Stimulated activated naive CD8-positive, alpha-beta T cell treated with anti-CD3 and anti-CD28 coated beads, Interleukin-15, amount 100 ng/mL, for 72 hours (primary cell): ENCODE measurements around the gene ZDHHC14.
A peak's percentile ranks its signal among the peaks of the same experiment; 100 is the strongest.

Experiments
- ATAC-seq: fragments of 150-1000 bp; cut with Tn5 transposase; 2 replicates; pipeline ENCODE4 v1.10.0; 2021; ENCODE audit warnings: mild to moderate bottlenecking, moderate library complexity
- DNase-seq, 2 donors: peaks; one replicate each; pipeline ENCODE4 v3.0.0; 2021 to 2022
- H3K27ac Mint-ChIP-seq, 2 donors: one replicate each; pipeline ENCODE4 v1.8.0; 2022; ENCODE audit warnings: mild to moderate bottlenecking in 2 of 2, mixed read lengths in 2 of 2, moderate library complexity in 2 of 2
- H3K27me3 Mint-ChIP-seq: one replicate; pipeline ENCODE4 v1.8.0; 2022; ENCODE audit warnings: mixed read lengths
- H3K4me1 Mint-ChIP-seq: one replicate; pipeline ENCODE4 v1.8.0; 2022; ENCODE audit warnings: mild to moderate bottlenecking, mixed read lengths
- H3K4me3 Mint-ChIP-seq, 2 donors: one replicate each; pipeline ENCODE4 v1.8.0; 2022; ENCODE audit warnings: mild to moderate bottlenecking in 2 of 2, mixed read lengths in 2 of 2, moderate library complexity in 1 of 2
- H3K9me3 Mint-ChIP-seq, 2 donors: one replicate each; pipeline ENCODE4 v1.8.0; 2022; ENCODE audit warnings: mixed read lengths in 2 of 2

ZDHHC14 gene

DNA sequence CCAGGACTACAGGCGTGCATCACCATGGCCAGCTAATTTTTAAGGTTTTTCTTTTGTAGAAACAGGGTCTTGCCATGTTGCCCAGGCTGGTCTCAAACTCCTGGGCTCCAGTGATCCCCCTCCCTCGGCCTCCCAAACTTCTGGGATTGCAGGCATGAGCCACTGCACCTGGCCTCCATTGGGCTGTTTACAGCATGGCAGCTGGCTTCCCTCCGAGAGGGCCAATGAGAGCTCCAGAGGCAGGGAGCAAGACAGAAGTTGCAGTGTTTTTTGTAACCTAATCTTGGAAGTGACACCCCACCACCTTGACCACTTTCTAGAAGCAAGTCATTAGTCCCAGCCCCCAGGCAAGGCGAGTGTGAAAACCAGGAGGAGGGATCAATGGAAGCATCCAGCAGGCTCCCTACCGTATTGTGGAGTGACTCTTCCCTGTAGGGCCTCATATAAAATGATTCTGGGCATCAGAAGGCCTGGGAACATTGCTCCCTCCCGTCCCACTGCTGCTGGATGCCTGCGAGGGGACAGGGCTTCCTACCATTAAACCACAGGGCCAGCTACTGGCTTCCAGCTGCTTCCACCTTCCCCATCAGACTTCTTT is 144.4 kb downstream of the ZDHHC14 start:
- Mint-ChIP-seq H3K27me3 (no peaks in the 10 kb centered on the region), H3K4me3 (no peak overlapping the region), H3K9me3 (peaks cover 0 to 7% of the 10 kb centered on the region in 2 donors), H3K27ac (no peak overlapping the region), H3K4me1 (peaks cover 34% of the 10 kb centered on the region)
- ATAC-seq (no peak), DNase-seq (no peak)

DNA sequence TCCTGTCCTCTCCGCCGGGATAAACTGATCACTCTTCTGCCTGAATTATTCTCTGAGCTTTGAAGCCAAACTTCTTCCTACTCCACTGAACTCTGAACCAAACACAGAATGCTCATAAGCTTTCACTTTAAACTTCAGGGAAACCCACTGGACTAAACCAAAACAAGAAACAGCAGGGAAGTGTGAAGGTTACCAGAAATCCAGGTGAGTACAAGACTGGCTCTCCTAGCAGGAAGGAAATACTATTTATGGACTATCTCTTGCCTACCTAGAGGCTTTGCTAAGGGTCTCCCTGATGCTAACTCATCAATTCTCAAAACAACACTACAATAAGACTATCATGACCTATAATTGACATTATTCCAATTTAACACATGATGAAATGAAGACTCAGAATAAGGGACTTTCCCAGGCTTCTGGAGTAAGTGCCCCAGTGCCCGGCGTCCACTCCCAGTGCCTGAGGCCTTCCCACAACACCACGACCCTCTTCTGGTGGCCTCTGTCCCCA is 145.0 kb downstream of the ZDHHC14 start:
- no peak for DNase-seq
- ATAC-seq, result no peak
- no peaks in the 10 kb centered on the region for H3K27me3 Mint-ChIP-seq
- H3K27ac Mint-ChIP-seq, result peak overlapping the region in 1 of 2 donors; percentile 40
- peaks cover 0 to 7% of the 10 kb centered on the region in 2 donors for H3K9me3 Mint-ChIP-seq
- no peak overlapping the region for H3K4me3 Mint-ChIP-seq
- H3K4me1 Mint-ChIP-seq, result peaks cover 34% of the 10 kb centered on the region

DNA sequence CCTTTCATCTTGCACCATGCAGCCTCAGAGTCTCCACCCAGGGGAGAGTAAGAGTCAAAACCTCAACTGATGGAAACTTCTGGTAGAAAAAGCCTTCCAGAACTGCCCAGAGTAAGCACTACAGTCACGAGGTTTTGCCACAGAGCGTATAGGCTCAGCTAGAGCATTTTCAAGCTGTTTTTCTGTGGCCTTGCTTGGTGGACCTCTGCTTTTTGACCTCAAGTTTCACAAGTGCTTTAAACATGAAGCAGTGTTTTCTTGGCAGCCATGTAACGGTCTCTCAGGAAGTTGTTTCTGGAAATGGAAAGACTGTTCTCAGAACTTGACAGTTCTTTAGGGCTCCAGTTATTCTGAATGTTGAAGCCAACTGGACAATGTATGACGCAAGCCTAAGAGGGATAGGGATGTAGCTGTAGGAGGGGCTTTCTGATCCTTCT is 146.5 kb downstream of the ZDHHC14 start:
- Mint-ChIP-seq H3K4me1 (peaks cover 29% of the 10 kb centered on the region), H3K27ac (peak overlapping the region in 1 of 2 donors; percentile 84), H3K27me3 (no peaks in the 10 kb centered on the region), H3K9me3 (peaks cover 0 to 7% of the 10 kb centered on the region in 2 donors), H3K4me3 (peak overlapping the region; percentile 27 to 33)
- ATAC-seq, result peak; percentile 99
- DNase-seq, result peak; percentile 46 to 61

DNA sequence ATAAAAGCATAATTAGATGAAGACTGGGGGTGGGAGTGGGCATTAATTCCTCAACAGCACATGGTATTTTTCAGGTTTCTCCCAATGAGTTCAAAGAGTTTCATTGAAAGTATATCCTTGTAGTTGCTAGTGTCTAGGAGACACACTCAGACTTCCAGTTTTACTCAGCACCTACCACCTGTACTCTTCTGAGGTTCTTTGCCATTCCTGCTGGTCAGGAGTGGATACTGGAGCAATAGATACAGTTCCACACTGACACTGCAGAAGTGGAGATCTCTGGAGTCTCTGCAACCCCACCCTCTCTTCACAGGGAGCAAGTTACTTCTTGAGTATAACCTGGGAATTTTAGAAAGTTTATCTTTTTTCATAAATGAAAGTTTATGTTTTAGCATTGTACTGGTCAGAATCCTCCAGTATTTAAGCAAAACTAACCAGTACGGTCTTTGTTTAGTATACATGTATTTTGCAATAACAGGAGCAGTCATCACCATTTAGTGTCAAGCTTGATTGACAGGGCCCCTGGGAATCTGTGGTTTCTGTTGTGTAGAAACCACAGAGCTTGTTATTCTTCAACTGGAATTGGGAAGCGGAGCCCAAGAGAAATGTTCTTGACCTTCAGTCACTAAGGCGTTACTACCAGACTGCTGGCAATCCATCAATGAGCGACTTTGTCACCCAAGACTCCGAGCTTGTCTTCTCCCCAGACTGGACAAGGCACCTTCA is 148.1 kb downstream of the ZDHHC14 start:
- Mint-ChIP-seq H3K27ac (no peak overlapping the region), H3K4me3 (no peak overlapping the region), H3K27me3 (peaks cover 9% of the 10 kb centered on the region), H3K9me3 (peaks cover 0 to 7% of the 10 kb centered on the region in 2 donors), H3K4me1 (peaks cover 35% of the 10 kb centered on the region)
- DNase-seq (no peak), ATAC-seq (no peak)

DNA sequence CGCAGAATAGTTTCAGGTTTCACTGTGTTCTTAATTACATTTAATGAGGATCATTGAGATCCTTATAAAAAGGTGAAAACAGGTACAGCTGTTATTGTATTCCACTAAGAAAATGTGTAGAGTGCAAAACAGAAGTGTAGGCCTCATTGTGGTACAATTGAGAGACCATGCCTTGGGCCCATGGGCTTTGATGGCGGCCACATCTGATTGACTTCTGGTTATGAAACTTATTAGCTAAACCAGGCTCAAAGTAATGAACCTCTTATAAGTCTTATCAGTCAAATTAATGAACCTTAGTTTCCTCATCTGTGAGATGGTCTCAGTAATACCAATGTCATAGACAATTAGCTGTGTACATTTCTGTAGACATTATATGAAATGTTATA is 148.7 kb downstream of the ZDHHC14 start:
- no peak overlapping the region for H3K27ac Mint-ChIP-seq
- no peak for DNase-seq
- H3K27me3 Mint-ChIP-seq, result peaks cover 9% of the 10 kb centered on the region
- H3K4me1 Mint-ChIP-seq, result peaks cover 36% of the 10 kb centered on the region
- ATAC-seq, result no peak
- H3K9me3 Mint-ChIP-seq, result peaks cover 0 to 7% of the 10 kb centered on the region in 2 donors
- H3K4me3 Mint-ChIP-seq, result no peak overlapping the region

- no peak overlapping the region for H3K27ac Mint-ChIP-seq
- ATAC-seq (no peak), DNase-seq (no peak)
- H3K4me3 Mint-ChIP-seq, result no peak overlapping the region
- H3K27me3 Mint-ChIP-seq, result peaks cover 9% of the 10 kb centered on the region
- H3K4me1 Mint-ChIP-seq, result peaks cover 41% of the 10 kb centered on the region
- H3K9me3 Mint-ChIP-seq, result peaks cover 0 to 7% of the 10 kb centered on the region in 2 donors
These were observed 149.1 kb downstream of the ZDHHC14 start for GRCh38 chr6:157530126-157530525.

DNA sequence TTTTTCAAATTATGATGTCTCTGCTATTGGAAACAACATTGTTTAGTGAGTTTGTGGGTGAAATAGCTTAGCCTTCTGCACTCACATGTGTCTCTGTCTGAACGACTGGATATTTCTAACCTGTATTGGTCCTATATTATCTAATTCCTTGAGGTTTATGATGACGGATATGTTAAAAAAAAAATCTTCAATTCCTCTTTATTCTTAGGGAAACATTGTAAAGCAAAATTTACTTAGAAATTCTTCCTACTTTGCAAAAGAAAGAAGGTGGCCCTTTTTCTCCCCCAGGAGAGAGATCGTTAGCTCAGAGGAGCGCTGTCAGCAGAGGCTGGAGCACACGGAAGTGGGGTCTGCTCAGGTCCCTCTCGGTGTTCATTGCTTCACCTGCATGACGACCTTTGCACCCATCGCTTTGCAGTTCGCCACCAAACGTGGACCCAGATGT is 149.8 kb downstream of the ZDHHC14 start:
- Mint-ChIP-seq H3K27me3 (peaks cover 9% of the 10 kb centered on the region), H3K27ac (no peak overlapping the region), H3K4me1 (peaks cover 45% of the 10 kb centered on the region), H3K9me3 (peaks cover 0 to 3% of the 10 kb centered on the region in 2 donors), H3K4me3 (no peak overlapping the region)
- ATAC-seq (no peak), DNase-seq (no peak)

DNA sequence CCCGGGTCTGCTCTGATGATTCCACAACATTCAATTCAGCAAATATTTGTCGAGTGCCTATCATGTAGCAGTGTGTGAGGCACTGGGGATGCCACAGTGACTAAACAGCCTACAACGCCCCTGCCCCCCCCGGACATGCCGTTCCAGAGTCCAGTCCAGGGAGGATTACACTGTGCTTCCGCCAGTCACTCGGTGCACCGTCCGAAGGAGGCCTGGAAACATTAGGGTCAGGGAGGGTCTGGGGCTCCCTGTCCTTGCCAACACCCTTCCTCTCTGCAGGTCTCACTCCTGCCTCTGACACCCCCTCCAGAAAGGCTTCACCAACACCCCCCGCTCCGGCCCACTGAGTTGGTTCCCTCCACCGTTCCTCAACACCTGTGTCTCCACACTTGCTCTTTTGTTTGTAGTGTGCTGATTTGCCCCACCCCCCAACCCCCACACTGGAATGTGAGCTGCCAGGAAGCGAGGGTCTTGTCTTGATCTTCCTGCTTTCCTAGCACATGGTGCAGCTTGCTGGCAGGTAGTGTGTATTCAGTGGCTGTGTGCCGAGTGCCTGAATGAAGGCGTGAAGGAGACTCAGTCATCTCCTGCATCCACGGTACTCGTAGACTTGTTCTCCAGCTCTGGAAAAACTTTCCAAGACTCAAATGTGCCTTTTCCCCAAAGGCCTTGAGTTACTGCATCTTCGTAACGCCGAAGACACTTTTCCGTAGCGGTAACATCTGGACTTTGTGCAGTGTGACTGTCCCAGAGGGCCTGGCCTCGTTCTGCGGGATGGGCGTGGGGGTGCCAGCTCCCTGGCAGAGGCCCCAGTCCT is 150.4 kb downstream of the ZDHHC14 start:
- Mint-ChIP-seq H3K4me1 (peaks cover 45% of the 10 kb centered on the region), H3K4me3 (no peak overlapping the region), H3K27ac (no peak overlapping the region), H3K9me3 (no peaks in the 10 kb centered on the region), H3K27me3 (peaks cover 9% of the 10 kb centered on the region)
- ATAC-seq, result no peak
- no peak for DNase-seq

DNA sequence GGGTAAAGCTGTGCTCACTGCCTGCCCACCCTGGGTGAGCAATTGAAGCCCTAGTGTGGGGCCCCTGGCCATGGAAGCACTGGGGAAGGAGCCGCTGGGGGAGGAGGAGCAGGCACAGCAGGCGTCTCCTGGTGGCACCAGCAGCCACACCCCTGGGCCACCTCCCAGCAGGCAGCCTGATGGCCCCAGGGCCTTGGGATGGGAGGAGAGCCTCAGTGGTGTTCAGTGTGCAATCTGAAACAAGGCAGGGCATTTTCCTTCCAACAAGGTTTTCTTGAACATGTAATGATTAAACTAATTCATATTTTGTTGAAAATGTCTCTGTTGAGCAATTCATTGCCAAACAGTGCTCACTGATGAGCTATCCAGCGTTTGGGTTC is 151.0 kb downstream of the ZDHHC14 start:
- peaks cover 9% of the 10 kb centered on the region for H3K27me3 Mint-ChIP-seq
- ATAC-seq, result no peak
- H3K9me3 Mint-ChIP-seq, result no peaks in the 10 kb centered on the region
- H3K27ac Mint-ChIP-seq, result no peak overlapping the region
- H3K4me3 Mint-ChIP-seq, result no peak overlapping the region
- DNase-seq, result no peak
- H3K4me1 Mint-ChIP-seq, result peaks cover 45% of the 10 kb centered on the region

DNA sequence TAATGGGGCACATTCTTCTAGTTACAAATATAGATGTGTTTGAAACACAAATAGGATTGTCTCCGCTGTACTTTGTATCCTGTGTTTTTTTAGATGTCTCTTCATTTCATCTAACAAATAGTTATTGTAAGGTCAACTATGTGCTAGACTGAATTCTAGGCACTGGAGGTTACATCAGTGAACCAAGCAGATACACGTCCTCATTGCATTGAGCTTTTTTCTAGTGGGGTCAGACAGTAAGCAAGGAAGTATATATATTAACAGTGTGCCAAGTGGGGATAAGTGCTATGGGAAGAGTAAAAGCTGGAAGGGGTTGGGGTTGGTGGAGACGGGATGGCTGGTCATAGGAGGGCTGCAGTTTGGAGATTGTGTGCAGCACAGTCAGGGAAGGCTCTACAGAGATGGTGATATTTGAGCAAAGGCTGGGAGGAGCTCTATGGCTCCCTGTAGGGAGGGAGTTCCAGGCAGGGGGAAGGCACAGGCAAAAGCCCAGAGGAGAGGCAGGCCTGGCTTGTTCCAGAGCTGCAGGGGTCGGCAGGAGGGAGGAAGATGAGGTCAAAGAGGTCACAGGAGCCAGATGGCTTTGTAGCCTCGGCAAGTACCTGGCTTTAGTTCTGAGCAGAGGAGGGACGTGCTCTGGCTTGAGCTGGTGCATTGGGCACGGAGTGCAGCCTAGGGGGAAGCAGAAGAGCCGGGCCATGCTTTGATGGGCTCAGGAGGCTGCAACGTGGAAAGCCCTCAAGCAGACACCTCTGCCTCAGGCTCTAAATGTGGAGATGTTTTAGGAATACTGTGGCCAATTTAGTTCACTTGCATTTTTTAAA is 152.3 kb downstream of the ZDHHC14 start:
- no peak for ATAC-seq
- H3K9me3 Mint-ChIP-seq, result no peaks in the 10 kb centered on the region

GRCh38 chr6:157534134-157534871 is 153.3 kb downstream of the ZDHHC14 start:
- no peak overlapping the region for H3K4me3 Mint-ChIP-seq
- H3K27me3 Mint-ChIP-seq, result peaks cover 17% of the 10 kb centered on the region
- H3K4me1 Mint-ChIP-seq, result peaks cover 53% of the 10 kb centered on the region

More for the DNA sequence above, 152.3 kb downstream of the ZDHHC14 start:
- DNase-seq, result no peak
- peaks cover 10% of the 10 kb centered on the region for H3K27me3 Mint-ChIP-seq
- no peak overlapping the region for H3K4me3 Mint-ChIP-seq
- H3K27ac Mint-ChIP-seq, result peak overlapping the region in 1 of 2 donors; percentile 56
- H3K4me1 Mint-ChIP-seq, result peaks cover 44% of the 10 kb centered on the region

DNA sequence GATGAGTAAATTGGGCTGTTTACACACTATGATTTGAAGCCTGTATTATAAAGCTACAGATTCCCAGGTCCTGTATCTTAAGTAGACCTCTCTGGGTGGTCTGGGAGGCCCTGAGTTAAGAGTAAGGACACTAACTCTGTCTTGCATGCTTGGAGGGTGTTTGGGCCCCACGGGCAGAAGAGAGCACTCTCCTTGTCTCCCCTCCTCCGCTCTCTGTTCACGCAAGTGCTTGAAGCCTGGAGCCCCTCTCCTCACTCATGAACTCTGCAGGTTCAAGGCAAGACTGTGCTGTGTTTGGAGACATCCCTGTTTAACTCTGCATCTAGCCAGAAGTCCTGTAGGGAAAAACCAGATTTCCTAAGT is 154.0 kb downstream of the ZDHHC14 start:
- DNase-seq (no peak), ATAC-seq (no peak)
- Mint-ChIP-seq H3K27me3 (peaks cover 17% of the 10 kb centered on the region), H3K9me3 (peaks cover 0 to 5% of the 10 kb centered on the region in 2 donors), H3K4me1 (peaks cover 60% of the 10 kb centered on the region), H3K4me3 (peak overlapping the region; percentile 23 to 50), H3K27ac (peak overlapping the region; percentile 66 to 95)

More at GRCh38 chr6:157534134-157534871, 153.3 kb downstream of the ZDHHC14 start:
- peak overlapping the region in 1 of 2 donors; percentile 95 for H3K27ac Mint-ChIP-seq
- peaks cover 0 to 5% of the 10 kb centered on the region in 2 donors for H3K9me3 Mint-ChIP-seq
- no peak for ATAC-seq
- DNase-seq, result no peak

- H3K9me3 Mint-ChIP-seq, result peaks cover 0 to 5% of the 10 kb centered on the region in 2 donors
- peak overlapping the region; percentile 54 to 55 for H3K4me3 Mint-ChIP-seq
- H3K4me1 Mint-ChIP-seq, result peaks cover 63% of the 10 kb centered on the region
- H3K27me3 Mint-ChIP-seq, result peaks cover 17% of the 10 kb centered on the region
- peak; percentile 40 to 59 for DNase-seq
- H3K27ac Mint-ChIP-seq, result peak overlapping the region; percentile 91 to 95
- peak; percentile 90 for ATAC-seq
These were observed 154.6 kb downstream of the ZDHHC14 start for GRCh38 chr6:157535340-157536222.
